NCI-H345 treated with DMSO at 0.1 percent for 48 hours (cell line): Measurements from ENCODE around the gene PSMD12.
"Not testable (repeated sequence)": the region's sequence is repeated elsewhere in the genome, so short reads cannot be mapped to it uniquely, and the experiment has no call there.

Source experiments
- DNase-seq: peaks from one replicate; lab custom pipeline; 2025; ENCODE audit not compliant: unreplicated experiment; lab: John Stamatoyannopoulos, UW

PSMD12 gene

DNA sequence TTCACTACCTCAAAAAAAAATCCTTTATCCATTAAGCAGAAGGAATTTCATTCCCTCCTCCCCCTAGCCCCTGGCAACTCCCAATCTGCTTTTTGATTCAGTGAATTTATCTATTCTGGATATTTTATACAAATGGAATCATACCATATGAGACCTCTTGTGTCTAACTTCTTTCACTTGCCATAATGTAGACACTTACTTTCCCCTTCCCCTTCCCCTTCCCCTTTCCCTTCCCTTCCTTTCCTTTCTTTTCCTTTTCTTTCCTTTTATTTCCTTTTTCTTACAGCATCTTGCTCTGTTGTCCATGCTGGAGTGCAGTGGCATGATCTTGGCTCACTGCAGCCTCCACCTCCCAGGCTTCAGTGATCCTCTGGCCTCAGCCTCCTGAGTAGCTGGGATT, 50.5 kb downstream of the PSMD12 start:
- no peak for DNase-seq

GRCh38 chr17:67312265-67312664, 54.1 kb downstream of the PSMD12 start:
- no peak for DNase-seq

- no peak for DNase-seq
Observed at GRCh38 chr17:67311575-67311974, 54.8 kb downstream of the PSMD12 start.

DNA sequence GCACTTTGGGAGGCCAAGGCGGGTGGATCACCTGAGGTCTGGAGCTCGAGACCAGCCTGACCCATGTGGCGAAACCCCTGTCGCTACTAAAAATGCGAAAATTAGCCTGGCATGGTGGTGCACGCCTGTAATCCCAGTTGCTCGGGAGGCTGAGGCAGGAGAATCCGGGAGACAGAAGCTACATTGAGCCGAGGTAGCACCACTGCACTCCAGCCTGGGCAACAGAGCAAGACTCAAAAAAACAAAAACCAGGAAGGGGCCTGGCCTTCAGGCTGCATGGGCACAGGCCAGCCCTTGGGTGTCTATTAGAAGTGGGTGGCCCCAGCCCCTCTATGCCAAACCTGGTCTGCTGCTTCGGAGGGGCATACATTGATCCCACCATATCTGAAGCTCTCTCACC, 56.0 kb downstream of the PSMD12 start:
- no peak for DNase-seq

- not testable (repeated sequence) for DNase-seq
Observed at GRCh38 chr17:67305446-67306235, 60.7 kb downstream of the PSMD12 start.

DNA sequence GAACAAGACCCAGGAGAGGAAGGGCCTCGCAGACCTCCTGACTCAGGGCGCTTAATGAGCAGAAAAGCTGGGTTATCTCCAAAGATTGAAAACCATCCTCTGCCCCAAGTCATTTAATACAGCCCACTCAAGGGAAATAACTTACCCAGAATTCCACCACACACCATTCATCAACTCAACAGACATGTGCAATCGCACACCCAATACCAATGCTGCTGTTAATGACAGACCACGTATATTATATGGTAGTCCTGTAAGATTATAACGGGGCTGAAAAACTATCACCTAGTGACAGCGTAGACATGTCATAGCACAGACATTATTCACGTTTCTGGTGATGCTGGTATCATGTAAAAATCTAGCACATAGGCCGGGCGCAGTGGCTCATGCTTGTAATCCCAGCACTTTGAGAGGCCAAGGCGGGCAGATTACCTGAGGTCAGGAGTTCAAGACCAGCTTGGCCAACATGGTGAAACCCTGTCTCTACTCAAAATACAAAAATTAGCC, 68.9 kb downstream of the PSMD12 start:
- DNase-seq, result no peak

GRCh38 chr17:67294451-67295199, 71.8 kb downstream of the PSMD12 start:
- no peak for DNase-seq

DNA sequence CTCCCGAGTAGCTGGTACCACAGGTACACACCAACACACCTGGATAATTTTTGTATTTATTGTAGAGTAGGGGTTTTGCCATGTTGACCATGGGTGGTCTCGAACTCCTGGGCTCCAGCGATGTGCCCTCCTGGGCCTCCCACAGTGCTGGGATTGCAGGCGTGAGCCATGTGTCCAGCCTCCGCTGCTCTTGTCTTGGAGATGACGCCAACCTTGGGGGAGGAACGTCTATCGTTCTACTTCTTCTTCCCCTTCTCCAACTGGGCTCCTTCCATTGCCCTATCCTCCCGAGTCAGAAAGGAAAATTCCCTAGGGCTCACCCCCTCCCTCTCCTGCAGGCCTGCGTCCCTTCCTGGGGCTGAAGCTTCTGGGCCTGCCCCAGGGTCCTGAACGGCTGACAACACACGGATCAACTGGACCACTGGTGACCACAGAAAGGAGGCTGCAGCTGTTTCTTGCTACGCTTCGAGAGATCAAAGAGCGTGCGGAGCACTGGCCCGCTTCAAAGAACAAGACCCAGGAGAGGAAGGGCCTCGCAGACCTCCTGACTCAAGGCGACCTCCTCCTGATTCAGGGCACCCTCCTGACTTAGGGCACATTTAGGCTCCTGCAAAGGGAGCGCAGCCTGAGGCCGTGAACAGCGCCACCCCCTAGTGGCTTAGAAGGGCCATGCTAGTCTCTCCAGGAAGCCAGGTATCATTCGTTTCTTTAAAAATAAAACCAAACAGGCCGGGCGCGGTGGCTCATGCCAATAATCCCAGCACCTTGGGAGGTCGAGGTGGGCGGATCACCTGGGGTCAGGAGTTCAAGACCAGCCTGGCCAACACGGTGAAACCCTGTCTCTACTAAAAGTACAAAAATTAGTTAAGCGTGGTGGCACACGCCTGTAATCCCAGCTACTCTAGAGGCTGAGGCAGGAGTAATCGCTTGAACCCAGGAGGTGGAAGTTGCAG, 72.8 kb downstream of the PSMD12 start:
- no peak for DNase-seq

GRCh38 chr17:67290711-67291291, 75.6 kb downstream of the PSMD12 start:
- DNase-seq, result no peak

DNA sequence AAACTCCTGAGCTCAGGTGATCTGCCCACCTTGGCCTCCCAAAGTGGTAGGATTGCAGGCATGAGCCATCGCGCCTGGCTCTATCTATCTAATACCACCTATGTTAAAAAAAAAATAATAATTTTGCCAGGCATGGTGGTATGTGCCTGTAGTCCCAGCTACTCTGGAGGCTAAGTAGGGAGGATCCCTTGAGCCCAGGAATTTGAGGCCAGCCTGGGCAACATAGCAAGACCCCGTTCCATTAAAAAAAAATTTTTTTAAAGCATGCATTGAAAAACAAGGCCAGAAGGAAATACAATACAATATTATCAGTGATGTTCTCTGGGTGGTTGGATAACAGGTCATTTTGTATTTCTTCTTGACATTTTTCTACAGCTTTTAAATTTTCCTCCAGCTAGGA, 76.1 kb downstream of the PSMD12 start:
- no peak for DNase-seq

DNA sequence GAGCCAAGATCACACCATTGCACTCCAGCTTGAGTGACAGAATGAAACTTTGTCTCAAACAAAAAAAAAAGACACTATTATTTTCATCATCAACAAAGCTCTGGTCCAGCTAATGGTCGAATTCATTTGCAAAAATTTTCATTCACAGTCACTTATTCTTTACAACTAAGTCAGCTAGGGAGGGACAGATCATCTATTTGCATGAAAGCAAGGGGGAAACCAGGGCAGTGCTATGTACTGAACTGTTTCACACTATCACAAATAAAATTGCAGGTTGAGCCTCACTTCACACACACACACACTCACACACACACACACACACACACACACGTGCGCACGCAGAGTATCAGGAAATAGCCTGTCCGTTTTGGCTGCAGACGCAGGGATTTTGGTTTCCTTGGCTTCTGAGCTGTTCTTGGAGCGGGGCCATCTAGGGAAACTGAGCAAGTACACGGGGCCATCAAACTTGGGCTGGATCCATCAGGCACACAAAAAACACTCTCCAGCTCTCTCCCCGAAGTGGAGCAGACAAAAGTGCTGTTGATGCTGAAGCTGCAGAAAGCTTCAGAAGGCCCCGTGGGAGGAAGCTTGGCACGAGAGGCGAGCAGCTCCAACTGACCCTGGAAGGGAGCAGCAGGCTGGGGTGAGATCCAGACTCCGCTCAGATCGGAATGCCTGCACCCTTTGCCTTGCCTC, 77.0 kb downstream of the PSMD12 start:
- DNase-seq, result no peak
